ENCODE data around the gene MMEL1. TPM values are rescaled to one million over a fixed set of nuclear protein-coding genes. Genes with fewer than 3 reads are reported as not detected.

MMEL1 gene
- total RNA-seq, 1 donor from 2014 or later = 4.0 TPM

- no peak for DNase-seq
- peaks cover 2% of the 10 kb centered on the region for H3K27me3 Mint-ChIP-seq (ENCODE audit: unreplicated experiment)
- H3K4me3 Mint-ChIP-seq (ENCODE audit: unreplicated experiment) = no peak overlapping the region
Observed at GRCh38 chr1:2611621-2612437, 21.0 kb downstream of the MMEL1 start.

GRCh38 chr1:2611031-2611501 lies 21.8 kb downstream of the MMEL1 start:
- DNase-seq = peak; percentile 55
- no peaks in the 10 kb centered on the region for H3K4me1 Mint-ChIP-seq (ENCODE audit: low read depth, unreplicated experiment)
- H3K36me3 Mint-ChIP-seq (ENCODE audit: unreplicated experiment) = peaks cover 5% of the 10 kb centered on the region
- peaks cover 6% of the 10 kb centered on the region for H3K9me3 Mint-ChIP-seq (ENCODE audit: unreplicated experiment)
- H3K27me3 Mint-ChIP-seq (ENCODE audit: unreplicated experiment) = no peaks in the 10 kb centered on the region
- H3K27ac Mint-ChIP-seq (ENCODE audit: unreplicated experiment) = no peak overlapping the region
- TF ChIP-seq CTCF (IDR thresholded peaks at IDR 0.05; ENCODE audit: partially characterized antibody, unreplicated experiment) = no peak
- H3K4me3 Mint-ChIP-seq (ENCODE audit: unreplicated experiment) = no peak overlapping the region

More at GRCh38 chr1:2611621-2612437, 21.0 kb downstream of the MMEL1 start:
- no peaks in the 10 kb centered on the region for H3K4me1 Mint-ChIP-seq (ENCODE audit: low read depth, unreplicated experiment)
- TF ChIP-seq CTCF (IDR thresholded peaks at IDR 0.05; ENCODE audit: partially characterized antibody, unreplicated experiment) = no peak
- peaks cover 5% of the 10 kb centered on the region for H3K36me3 Mint-ChIP-seq (ENCODE audit: unreplicated experiment)
- no peak overlapping the region for H3K27ac Mint-ChIP-seq (ENCODE audit: unreplicated experiment)
- H3K9me3 Mint-ChIP-seq (ENCODE audit: unreplicated experiment) = peaks cover 6% of the 10 kb centered on the region

GRCh38 chr1:2610036-2610959 lies 22.5 kb downstream of the MMEL1 start:
- Mint-ChIP-seq H3K4me1 (ENCODE audit: low read depth, unreplicated experiment) (no peaks in the 10 kb centered on the region), H3K4me3 (ENCODE audit: unreplicated experiment) (no peak overlapping the region), H3K27ac (ENCODE audit: unreplicated experiment) (no peak overlapping the region), H3K27me3 (ENCODE audit: unreplicated experiment) (no peaks in the 10 kb centered on the region), H3K36me3 (ENCODE audit: unreplicated experiment) (peaks cover 5% of the 10 kb centered on the region), H3K9me3 (ENCODE audit: unreplicated experiment) (peaks cover 6% of the 10 kb centered on the region)
- no peak for DNase-seq
- TF ChIP-seq CTCF (IDR thresholded peaks at IDR 0.05; ENCODE audit: partially characterized antibody, unreplicated experiment) = no peak

GRCh38 chr1:2609319-2610035 lies 23.3 kb downstream of the MMEL1 start:
- DNase-seq = peak; percentile 15
- peaks cover 5% of the 10 kb centered on the region for H3K36me3 Mint-ChIP-seq (ENCODE audit: unreplicated experiment)
- H3K4me3 Mint-ChIP-seq (ENCODE audit: unreplicated experiment) = no peak overlapping the region
- H3K4me1 Mint-ChIP-seq (ENCODE audit: low read depth, unreplicated experiment) = no peaks in the 10 kb centered on the region
- H3K27me3 Mint-ChIP-seq (ENCODE audit: unreplicated experiment) = no peaks in the 10 kb centered on the region
- H3K27ac Mint-ChIP-seq (ENCODE audit: unreplicated experiment) = no peak overlapping the region
- TF ChIP-seq CTCF (IDR thresholded peaks at IDR 0.05; ENCODE audit: partially characterized antibody, unreplicated experiment) = no peak
- peaks cover 6% of the 10 kb centered on the region for H3K9me3 Mint-ChIP-seq (ENCODE audit: unreplicated experiment)

Measured in glutamatergic neuron (in vitro differentiated cells).